Stimulated activated naive CD4-positive, alpha-beta T cell treated with Interleukin-2 at 50 U/mL for 16 hours (primary cell): ENCODE measurements around the gene CCL17.
"Not testable (repeated sequence)": the region's sequence is repeated elsewhere in the genome, so short reads cannot be mapped to it uniquely, and the experiment has no call there.

Experiments used
- DNase-seq: peaks from one replicate; lab custom pipeline; 2025; lab: John Stamatoyannopoulos, UW

Gene CCL17

DNA sequence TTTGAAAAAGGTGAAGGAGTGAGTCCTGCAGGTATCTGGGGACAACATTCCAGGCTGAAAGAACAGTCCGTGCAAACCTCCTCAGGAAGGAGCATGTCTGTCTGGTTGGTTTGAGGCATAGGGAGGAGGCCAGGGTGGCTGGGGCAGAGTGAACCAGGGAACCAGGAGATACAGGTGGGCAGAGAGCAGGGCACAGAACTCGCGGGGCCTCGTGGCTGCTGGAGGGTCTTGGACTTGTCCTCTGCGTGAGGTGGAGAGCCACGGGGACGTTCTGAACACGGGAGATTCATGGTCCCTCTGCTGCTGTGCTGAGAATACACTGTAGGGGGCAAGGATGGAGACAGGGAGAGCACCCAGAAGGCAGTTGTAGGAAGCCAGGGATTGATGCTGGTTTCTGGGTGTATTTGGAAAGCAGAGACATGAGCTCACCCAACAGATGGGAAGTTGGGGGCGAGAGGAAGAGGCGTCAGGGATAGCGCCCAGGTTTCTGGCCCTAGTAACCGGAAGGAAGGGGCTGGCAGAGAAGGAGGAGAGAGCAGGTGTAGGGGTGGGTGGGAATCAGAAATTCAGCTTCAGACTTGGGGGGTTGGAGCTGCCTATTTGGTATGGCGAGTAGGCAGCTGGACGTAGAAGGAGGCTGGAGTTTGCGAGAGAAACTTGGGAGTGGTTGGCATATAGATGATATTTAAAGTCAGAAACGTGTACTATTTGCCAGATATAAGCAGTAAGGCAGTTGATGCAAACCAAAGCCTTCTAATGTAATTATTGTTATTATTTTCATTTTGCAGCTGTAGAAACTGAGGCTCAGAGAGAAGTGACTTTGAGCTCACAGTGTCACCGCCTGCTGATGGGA, at the start of gene CCL17:
Gene CCL17 (plus strand): TSS at position 803 of the 853 bp plus-strand sequence. CDS start 9,166 bp downstream, outside the sequence.
- no peak for DNase-seq

DNA sequence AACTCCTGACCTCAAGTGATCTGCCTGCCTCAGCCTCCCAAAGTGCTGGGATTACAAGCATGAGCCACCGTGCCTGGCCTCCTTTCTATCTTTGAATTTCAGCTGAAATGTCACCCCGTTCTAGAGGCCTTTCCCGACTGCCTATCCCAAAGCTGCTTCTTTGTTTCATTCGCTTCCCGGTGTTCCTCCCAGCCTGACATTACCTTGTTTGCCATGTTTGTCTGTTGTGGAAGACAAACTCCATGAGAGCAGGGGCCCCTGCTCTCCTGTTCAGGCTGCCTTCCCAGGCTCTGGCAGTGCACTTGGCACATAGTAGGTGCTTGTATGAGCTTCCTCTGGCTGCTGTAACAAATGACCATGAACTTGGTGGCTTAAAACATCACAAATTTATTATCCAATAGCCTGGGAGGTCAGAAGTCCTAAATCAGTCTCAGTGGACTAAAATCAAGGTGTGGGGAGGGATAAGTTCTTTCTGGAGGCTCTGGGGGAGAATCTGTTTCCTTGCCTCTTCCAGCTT, 48.6 kb upstream of the CCL17 start:
- no peak for DNase-seq

DNA sequence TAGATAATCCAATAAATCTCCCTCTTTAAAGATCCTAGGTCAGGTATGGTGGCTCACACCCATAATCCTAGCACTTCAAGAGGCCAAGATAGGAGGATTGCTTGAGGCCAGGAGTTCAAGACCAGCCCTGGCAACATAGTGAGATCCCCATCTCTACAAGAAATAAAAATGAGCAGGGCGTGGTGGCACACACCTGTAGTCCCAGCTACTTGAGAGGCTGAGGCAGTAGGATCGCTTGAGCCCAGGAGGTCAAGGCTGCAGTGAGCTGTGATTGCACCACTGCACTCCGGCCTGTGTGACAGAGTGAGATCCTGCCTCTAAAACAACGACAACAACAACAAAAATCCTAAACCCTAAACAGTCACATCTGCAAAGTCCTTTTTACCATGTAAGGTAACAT, 48.0 kb upstream of the CCL17 start:
- no peak for DNase-seq

DNA sequence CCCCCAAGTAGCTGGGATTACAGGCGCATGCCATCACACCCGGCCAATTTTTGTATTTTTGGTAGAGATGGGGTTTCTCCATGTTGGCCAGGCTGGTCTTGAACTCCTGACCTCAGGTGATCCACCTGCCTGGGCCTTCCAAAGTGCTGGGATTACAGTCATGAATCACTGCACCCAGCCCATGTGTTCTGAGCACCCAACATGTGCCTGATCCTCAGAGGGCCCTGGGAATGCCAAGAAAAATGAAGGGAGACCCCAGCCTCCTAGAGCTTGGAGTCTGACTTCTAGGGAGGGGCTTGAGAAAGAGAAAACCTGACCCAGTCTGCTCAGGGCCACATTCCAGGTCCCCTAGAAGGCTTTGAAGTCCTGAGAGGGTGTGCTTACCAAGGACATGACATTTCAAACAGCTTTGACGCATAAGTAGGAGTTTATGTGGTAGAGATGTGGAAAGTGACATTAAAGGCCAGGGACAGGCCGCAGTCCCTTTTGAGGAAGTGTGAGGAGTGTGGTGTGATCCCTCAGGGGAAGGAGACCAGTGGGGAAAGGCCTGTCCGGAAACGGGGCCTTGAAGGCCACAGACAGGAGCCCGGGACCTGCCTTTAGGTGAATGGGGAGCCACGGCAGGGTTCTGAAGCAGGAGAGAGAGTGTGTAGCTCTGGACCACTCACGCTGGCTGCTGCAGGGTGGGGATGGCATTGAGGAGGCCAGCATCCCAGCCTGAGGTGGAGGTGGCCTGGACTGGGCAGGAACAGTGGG, 47.1 kb upstream of the CCL17 start:
- DNase-seq, result no peak

DNA sequence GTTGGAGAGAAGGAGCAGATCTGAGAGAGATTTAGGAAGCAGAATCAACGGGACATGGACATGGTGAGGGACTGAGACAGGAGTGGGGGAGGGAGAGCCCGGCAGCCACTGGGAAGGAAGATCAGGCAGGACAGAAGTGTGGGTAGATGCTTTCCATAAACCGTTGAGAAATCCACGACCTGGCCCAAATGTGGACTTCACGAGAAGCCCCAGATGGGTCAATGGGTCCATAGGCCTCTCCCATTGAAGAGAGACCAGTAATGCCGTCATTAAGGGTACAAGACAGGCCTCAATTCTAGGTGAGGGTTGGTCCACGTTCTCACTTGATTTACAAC, 46.5 kb upstream of the CCL17 start:
- DNase-seq, result no peak

GRCh38 chr16:57358527-57359095, 46.0 kb upstream of the CCL17 start, which contains the start of gene CCL22:
Gene CCL22 (plus strand): TSS chr16:57358783. CDS start chr16:57358817, 34 bp downstream.
- DNase-seq, result no peak

DNA sequence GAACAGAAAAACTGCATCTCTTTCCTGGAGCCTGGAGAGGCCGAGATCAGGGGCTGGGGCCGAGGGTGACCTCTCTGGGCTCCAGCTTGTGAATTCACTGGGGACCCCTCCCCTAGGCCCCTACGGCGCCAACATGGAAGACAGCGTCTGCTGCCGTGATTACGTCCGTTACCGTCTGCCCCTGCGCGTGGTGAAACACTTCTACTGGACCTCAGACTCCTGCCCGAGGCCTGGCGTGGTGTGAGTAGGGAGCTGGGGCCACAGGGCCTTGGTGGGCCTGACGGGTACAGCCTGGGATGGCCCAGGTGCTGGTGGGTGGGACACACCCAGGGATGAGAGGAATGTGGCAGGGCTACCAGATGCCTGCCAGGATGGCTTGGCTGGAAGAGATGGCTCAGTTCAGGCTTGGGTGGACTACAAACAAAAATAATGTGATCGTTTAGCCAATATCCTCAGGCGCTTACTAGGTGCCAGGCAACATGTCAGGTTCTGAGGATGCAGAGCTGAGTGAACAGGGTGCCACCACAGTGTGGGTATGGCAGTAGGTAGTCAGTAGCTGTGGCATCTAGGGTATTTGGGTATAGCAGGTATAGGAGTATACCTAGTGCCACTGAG, 44.1 kb upstream of the CCL17 start:
- no peak for DNase-seq

- no peak for DNase-seq
Observed at GRCh38 chr16:57361404-57361803, 43.2 kb upstream of the CCL17 start.

DNA sequence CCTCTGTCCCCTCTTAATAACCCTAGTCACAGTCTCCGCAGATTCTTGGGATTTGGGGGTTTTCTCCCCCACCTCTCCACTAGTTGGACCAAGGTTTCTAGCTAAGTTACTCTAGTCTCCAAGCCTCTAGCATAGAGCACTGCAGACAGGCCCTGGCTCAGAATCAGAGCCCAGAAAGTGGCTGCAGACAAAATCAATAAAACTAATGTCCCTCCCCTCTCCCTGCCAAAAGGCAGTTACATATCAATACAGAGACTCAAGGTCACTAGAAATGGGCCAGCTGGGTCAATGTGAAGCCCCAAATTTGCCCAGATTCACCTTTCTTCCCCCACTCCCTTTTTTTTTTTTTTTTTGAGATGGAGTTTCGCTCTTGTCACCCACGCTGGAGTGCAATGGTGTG, 40.4 kb upstream of the CCL17 start:
- no peak for DNase-seq

DNA sequence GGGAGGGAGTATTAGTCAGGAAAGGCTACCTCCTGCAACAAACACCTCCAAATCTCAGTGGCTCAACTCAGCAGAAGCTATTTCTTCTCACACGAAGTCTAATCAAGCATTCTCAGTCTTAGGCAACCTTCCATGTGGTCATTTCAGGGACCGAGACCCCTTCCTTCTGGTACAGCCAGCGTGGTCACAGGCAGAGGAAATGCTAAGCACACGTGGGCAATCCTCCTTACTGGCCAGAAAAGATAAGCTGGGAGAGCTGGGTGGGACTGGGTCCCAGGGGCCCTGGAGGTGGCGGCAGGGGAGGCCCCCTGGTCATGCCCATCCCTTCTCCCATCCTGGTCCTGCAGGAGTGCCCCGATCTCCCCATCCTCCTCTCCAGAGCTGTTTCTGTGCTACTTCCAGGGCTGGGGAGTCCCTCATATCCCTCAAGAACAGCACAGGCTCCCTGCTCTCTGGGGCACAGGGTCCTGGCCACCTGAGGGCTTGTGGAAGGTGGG, 38.0 kb upstream of the CCL17 start:
- DNase-seq, result no peak

GRCh38 chr16:57367116-57367752, 37.3 kb upstream of the CCL17 start:
- DNase-seq, result no peak

GRCh38 chr16:57371494-57372371, 32.8 kb upstream of the CCL17 start:
- no peak for DNase-seq

DNA sequence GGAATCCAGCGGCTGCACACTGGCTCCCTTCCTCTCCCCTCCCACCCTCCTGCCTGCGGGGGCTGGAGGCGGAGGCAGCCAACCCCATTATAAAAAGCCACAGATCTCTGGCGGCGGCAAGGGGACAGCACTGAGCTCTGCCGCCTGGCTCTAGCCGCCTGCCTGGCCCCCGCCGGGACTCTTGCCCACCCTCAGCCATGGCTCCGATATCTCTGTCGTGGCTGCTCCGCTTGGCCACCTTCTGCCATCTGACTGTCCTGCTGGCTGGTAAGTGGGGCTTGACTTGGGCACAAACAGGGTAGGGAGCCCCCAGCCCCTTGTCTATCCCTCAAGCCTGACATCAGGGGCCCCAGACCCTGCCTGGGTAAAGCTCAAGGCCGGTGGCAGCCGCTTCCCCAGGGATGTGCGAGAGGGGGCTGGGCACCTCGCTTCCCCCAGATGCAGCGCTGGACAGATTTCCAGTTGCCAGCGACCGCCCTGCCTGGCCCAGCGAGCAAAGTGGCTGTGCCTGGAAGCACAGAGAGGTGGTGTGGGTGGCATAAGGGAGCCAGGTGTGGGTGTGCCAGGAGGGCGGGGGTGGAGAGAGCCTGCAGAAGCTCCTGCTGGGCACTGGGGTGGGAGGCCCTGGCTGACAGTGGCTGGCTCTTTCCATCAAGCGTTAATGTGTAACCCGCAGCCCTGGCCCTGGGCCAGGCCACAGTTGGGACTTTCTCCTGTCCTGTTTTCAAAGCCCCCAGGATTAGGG, 32.0 kb upstream of the CCL17 start, which contains the start of gene CX3CL1:
Gene CX3CL1 (plus strand): TSS at position 119 of the 745 bp plus-strand sequence. CDS start 79 bp downstream, at position 198.
- no peak for DNase-seq

DNA sequence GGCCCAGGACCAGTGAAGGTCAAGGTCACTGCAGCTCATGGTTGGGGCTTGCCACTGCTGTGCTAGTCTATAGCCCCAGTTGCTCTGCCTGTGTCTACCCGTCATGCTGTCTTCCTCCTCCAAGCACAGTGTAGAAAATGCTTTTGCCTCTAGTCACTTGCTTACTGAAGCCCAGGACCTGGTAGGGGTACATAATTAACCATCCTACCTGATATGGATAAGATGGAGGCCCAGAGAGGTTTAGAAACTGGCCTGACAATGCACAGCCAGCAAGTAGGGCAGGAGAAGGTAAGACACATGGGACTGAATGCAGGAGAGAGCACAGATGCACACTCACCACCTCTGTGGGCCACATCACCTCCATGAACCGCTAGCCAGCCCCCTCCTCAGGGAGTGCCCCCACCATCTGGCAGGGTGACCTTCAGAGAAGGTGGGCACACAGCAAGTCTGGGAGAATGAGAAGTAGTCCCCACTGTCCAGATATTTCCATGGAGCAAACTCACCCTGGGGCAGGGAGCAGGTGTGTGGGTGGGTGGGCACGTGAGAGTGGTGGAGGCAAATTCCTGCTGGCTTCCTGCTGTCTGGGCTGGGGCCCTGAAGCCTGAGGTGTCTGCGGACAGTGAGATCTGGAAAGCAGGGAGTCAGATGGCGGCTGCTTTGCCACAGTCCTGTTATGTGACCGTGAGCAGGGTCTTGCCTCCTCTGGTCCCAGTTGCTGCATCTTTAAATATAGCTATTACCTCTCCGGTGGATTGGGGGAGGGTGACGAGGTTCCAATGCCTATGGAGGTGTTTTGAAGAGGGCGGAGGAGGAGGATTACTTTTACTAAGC, 31.2 kb upstream of the CCL17 start:
- no peak for DNase-seq

DNA sequence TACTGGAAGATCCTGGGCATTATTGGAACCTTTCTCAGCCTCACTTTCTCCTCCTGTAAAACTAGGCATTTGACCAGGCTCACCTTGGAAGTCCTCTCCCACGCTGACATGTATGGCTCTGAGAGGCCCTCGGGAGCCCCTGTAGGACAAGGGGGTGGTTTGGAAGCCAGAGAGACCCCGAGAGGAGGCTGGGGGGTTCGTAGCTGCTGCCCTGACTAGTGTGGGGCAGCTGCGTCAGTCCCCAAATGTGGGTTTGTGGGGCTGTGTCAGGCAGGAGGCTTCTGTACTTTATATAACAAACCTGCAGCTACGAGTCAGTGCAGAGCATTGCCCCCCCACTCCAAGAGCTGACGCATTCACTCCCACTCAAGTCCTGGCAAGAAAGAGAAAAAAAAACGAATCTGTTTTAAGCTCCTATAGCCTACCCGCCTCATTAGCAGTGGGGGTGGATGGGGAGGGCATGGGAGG, 30.5 kb upstream of the CCL17 start:
- no peak for DNase-seq

GRCh38 chr16:57374925-57375465, 29.6 kb upstream of the CCL17 start:
- not testable (repeated sequence) for DNase-seq

- DNase-seq, result no peak
Observed at GRCh38 chr16:57376313-57376818, 28.2 kb upstream of the CCL17 start.
